ENCODE measurements around the gene TGFB2.

TGFB2 gene

GRCh38 chr1:218376722-218377121, 31.6 kb downstream of the TGFB2 start:
- H3K4me3 ChIP-seq (replicated peaks; ENCODE audit: low read depth, low read length): no peak overlapping the region
- DNase-seq (ENCODE audit: extremely low read depth, insufficient read length): no peak

GRCh38 chr1:218377143-218377660, 32.1 kb downstream of the TGFB2 start:
- DNase-seq (ENCODE audit: extremely low read depth, insufficient read length): no peak
- no peak for TF ChIP-seq CTCF (IDR thresholded peaks at IDR 0.05; ENCODE audit: insufficient read depth, low read length, poor library complexity, severe bottlenecking)
- no peaks in the 10 kb centered on the region for H3K36me3 ChIP-seq (ENCODE audit: control insufficient read depth, insufficient read depth, low read length)
- no peak overlapping the region for H3K4me3 ChIP-seq (replicated peaks; ENCODE audit: low read depth, low read length)
- no peaks in the 10 kb centered on the region for H3K27me3 ChIP-seq (replicated peaks; ENCODE audit: control insufficient read depth, insufficient read depth, low read length)

More at GRCh38 chr1:218376722-218377121, 31.6 kb downstream of the TGFB2 start:
- Histone ChIP-seq H3K27me3 (replicated peaks; ENCODE audit: control insufficient read depth, insufficient read depth, low read length) (no peaks in the 10 kb centered on the region), H3K36me3 (ENCODE audit: control insufficient read depth, insufficient read depth, low read length) (no peaks in the 10 kb centered on the region)
- no peak for TF ChIP-seq CTCF (IDR thresholded peaks at IDR 0.05; ENCODE audit: insufficient read depth, low read length, poor library complexity, severe bottlenecking)

GRCh38 chr1:218380125-218380977, 35.2 kb downstream of the TGFB2 start:
- H3K36me3 ChIP-seq (ENCODE audit: control insufficient read depth, insufficient read depth, low read length): no peaks in the 10 kb centered on the region
- no peaks in the 10 kb centered on the region for H3K27me3 ChIP-seq (replicated peaks; ENCODE audit: control insufficient read depth, insufficient read depth, low read length)
- no peak for DNase-seq (ENCODE audit: extremely low read depth, insufficient read length)
- no peak overlapping the region for H3K4me3 ChIP-seq (replicated peaks; ENCODE audit: low read depth, low read length)
- TF ChIP-seq CTCF (IDR thresholded peaks at IDR 0.05; ENCODE audit: insufficient read depth, low read length, poor library complexity, severe bottlenecking): no peak

- Histone ChIP-seq H3K4me3 (replicated peaks; ENCODE audit: low read depth, low read length) (no peak overlapping the region), H3K36me3 (ENCODE audit: control insufficient read depth, insufficient read depth, low read length) (no peaks in the 10 kb centered on the region), H3K27me3 (replicated peaks; ENCODE audit: control insufficient read depth, insufficient read depth, low read length) (no peaks in the 10 kb centered on the region)
- no peak for TF ChIP-seq CTCF (IDR thresholded peaks at IDR 0.05; ENCODE audit: insufficient read depth, low read length, poor library complexity, severe bottlenecking)
- no peak for DNase-seq (ENCODE audit: extremely low read depth, insufficient read length)
Measured at GRCh38 chr1:218382261-218382660, 37.1 kb downstream of the TGFB2 start.

- DNase-seq (ENCODE audit: extremely low read depth, insufficient read length): no peak
- no peak for TF ChIP-seq CTCF (IDR thresholded peaks at IDR 0.05; ENCODE audit: insufficient read depth, low read length, poor library complexity, severe bottlenecking)
- H3K27me3 ChIP-seq (replicated peaks; ENCODE audit: control insufficient read depth, insufficient read depth, low read length): no peaks in the 10 kb centered on the region
Measured at GRCh38 chr1:218383051-218383450, 37.9 kb downstream of the TGFB2 start.

More at GRCh38 chr1:218383051-218383450, 37.9 kb downstream of the TGFB2 start:
- no peak overlapping the region for H3K4me3 ChIP-seq (replicated peaks; ENCODE audit: low read depth, low read length)
- H3K36me3 ChIP-seq (ENCODE audit: control insufficient read depth, insufficient read depth, low read length): no peaks in the 10 kb centered on the region
